ENCODE data around the gene ADAMTS6.

DNA sequence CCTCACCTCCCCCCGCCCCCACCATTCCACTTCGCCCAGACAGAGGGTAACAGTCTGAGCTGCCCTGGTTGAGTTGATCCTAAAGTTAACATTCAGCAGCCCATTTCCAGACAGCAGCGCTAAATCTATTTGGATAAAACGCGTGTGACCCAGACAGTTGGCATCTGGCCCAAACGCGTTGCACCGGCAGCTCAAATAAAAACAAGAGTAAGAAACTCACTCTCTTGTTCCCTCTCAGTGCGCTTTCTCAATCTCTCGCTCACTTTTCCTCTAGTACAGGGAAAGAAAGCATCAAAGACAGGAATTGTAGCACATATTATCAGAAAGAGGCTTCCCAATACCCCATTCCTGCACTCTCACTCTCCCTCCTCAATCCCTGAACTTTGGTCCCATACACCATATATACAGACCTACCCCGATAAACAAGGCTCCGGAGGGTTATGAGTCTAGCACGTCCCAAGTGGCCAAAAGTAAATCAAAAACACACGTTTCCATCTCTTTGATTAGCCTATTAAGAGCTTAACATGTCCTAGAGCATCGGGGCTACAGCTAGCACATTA lies 1.3 kb downstream of the ADAMTS6 start:
- TF ChIP-seq, protein P1, sequence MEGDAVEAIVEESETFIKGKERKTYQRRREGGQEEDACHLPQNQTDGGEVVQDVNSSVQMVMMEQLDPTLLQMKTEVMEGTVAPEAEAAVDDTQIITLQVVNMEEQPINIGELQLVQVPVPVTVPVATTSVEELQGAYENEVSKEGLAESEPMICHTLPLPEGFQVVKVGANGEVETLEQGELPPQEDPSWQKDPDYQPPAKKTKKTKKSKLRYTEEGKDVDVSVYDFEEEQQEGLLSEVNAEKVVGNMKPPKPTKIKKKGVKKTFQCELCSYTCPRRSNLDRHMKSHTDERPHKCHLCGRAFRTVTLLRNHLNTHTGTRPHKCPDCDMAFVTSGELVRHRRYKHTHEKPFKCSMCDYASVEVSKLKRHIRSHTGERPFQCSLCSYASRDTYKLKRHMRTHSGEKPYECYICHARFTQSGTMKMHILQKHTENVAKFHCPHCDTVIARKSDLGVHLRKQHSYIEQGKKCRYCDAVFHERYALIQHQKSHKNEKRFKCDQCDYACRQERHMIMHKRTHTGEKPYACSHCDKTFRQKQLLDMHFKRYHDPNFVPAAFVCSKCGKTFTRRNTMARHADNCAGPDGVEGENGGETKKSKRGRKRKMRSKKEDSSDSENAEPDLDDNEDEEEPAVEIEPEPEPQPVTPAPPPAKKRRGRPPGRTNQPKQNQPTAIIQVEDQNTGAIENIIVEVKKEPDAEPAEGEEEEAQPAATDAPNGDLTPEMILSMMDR (IDR thresholded peaks at IDR 0.05), result no peak
- no peak for TF ChIP-seq POLR2A (IDR thresholded peaks at IDR 0.05)

All from uterus (tissue), 2 donors.